Amniotic stem cell (primary cell): ENCODE results near the gene APOL4.
"Not testable (repeated sequence)": the region's sequence is repeated elsewhere in the genome, so short reads cannot be mapped to it uniquely, and the experiment has no call there.

ENCODE experiments used
- DNase-seq: peaks from one replicate; lab custom pipeline; 2025; lab: John Stamatoyannopoulos, UW

The APOL4 gene

DNA sequence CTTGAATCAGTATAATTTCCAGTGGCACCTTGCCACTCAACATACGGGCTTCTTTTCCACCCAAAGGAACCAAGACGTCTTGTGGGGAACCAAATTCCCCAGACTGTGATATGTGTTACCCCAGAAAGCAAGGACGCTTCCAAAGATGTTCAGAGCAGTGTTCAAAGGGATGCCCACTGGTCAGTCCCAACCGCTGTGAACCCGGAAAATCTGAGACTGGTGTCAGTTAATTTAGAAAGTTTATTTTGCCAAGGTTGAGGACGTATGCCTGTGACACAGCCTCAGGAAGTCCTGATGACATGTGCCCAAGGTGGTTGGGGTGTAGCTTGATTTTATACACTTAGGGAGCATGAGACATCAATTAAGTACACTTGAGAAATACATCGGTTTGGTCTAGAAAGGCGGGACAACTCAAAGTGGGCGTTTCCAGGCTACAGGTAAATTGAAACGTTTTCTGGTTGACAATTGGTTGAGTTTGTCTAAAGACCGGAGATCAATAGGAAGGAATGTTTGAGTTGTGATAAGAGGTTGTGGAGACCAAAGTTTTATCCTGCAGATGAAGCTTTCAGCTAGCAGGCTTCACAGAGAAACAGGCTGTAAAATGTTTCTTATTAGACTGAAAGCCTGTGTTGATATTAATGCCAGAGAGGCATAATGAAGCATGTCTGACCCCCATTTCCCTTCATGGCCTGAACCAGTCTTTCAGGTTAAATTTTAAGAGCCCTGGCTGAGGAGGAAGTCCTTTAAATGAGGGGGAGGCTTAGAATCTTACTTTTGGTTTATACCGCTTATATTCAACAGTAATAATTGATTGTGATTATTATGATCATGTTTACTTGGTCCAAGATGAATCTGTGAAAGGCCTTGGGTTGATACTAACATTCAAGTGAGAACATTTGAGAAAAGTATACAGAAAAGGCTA is 47.8 kb downstream of the APOL4 start:
- no peak for DNase-seq

DNA sequence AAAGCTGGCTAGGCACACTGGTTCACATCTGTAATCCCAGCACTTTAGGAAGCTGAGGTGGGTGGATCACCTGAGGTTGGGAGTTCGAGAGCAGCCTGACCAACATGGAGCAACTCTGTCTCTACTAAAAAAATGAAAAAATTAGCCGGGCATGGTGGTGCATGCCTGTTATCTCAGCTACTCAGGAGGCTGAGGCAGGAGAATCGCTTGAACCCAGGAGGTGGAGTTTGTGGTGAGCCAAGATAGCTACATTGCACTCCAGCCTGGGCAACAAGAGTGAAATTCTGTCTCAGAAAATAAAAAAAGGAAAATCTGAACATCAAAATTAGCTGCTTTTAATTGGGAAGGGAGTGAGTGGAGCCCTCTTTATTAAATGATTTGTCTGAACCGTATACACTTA is 48.8 kb downstream of the APOL4 start:
- DNase-seq: not testable (repeated sequence)

DNA sequence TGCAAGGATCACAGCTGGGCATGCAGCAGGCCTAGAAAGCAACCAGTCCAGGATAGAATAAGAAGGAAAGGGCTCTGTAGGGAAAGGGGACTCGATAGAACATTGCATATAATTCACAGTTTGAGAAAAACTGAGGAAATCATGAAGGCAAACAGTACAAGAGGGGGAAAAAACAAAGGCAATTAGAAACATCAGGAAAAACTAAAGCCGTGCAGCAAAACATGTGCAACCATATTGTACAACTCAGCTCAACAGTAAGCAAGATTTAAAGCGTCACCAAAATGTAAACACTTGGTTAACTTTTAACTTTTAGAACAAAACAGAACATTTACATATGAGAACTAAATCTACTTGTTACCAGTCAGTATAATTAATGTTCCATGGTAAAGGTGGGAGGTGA is 49.5 kb downstream of the APOL4 start:
- no peak for DNase-seq

GRCh38 chr22:36151006-36151595 is 50.5 kb downstream of the APOL4 start:
- DNase-seq: no peak

GRCh38 chr22:36149441-36149840 is 52.2 kb downstream of the APOL4 start:
- no peak for DNase-seq

DNA sequence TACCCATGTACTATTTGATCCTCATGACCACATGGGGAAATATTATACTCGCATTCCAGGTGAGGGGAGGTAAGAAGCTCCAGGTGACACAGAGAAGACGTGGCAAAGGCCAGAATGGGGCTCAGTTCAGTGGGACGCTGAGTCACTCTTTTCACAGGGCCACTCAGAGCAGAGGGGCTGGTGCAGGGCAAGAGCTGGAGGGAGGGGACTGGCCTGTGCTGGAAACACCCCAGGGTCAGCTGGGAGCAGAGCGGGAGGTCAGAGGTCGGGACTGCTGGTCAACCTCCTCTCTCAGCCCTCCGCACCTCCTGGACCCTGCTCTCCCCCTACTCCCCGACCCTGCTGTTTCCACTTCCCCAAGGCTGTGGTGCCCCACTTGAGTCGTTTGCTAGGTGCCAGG is 53.2 kb downstream of the APOL4 start:
- no peak for DNase-seq

GRCh38 chr22:36147196-36147791 is 54.3 kb downstream of the APOL4 start:
- DNase-seq: no peak

GRCh38 chr22:36145881-36146280 is 55.7 kb downstream of the APOL4 start:
- DNase-seq: no peak

DNA sequence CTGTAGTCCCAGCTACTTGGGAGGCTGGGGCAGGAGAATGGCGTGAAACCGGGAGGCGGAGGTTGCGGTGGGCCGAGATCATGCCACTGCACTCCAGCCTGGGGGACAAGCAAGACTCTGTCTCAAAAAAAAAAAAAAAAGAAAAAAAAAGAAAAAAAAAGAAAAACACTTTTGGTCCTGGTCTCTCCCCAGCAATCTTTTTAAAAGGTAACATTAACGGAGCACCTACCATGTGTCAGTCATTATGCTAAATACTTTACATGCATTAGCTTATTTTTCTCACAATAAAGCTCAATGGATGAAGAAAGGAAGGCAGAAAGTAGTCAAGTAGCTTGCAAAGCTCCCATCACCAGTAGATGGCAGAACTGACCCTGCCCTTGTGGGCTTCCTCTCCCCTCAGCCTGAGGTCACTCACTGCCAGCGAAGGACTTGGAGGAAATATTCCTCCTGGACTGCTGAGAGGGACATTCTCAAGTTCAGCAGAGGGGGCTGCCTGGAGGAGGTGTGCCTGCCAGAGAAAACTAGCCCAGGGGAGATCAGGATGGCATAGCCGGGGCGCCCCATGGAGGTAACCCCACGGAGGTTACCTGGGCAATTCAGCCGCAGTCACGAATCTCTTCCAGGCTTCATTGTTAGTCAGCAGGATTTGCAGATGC is 56.6 kb downstream of the APOL4 start:
- DNase-seq: peak; percentile 56

DNA sequence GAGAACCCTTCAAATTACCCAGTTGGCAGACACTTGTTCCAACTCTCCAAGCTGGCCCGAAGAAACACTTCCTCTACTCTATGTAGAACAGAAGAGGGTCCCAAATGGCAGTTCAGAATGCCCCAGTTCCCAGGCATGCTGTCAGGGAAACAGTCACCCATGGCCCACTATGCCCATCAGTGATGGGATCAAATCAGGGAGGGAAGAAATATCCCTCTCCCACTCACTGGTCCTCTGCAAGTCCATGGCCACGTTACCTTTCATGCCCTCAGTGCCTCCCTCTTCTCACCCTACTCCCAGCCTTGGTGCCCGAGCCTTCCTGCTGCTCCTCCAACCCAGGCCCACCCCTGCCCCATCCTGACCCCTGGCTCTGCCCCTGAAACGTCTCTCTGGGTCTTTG is 57.7 kb downstream of the APOL4 start:
- no peak for DNase-seq

DNA sequence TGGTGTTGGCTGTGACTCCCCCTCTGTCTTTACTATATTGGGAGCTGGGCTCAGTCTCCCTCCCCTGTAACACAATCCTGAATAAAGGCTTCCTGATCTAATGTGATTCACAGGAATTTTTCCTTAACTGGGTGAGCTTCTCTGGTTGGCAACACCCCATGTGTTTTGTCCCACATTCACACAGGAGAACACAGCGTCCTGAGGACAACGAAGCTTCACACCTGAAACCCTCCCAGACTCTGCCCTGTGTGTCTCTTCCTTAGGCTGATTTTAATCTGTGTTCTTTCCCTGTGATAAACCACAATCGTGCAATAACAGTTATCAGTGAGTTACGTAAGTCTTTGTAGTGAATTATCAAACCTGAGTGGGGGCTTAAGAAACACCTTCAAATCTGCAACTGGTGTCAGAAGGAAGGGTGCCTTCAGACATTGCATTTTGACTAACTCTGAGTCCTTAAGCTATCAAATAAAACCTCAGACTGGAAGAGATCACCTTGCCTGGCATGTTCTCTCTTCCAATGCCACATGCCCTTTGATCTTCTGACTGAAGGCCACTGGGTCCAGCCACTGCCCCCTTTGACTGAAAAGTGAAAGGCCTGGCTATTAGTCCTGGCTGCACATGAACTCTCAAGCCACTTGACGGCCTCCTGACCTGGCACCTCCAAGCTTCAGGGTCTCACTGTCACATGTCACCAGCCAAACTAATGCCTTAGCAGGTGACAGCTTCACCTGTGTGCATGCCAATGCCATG is 58.4 kb downstream of the APOL4 start:
- no peak for DNase-seq

- DNase-seq: no peak
These were observed 60.1 kb downstream of the APOL4 start for GRCh38 chr22:36141481-36141880.
